Mesenchymal stem cell (in vitro differentiated cells and primary cell): Measurements from ENCODE around the gene UNC5C.

Experiments
- DNase-seq: peaks from one replicate; pipeline ENCODE4 v3.0.0-alpha.2; 2013
- H2AFZ ChIP-seq: one replicate; pipeline ENCODE4 v1.6.1; 2013; ENCODE audit warnings: low read depth, mild to moderate bottlenecking, control low read depth, inconsistent platforms, low read length, moderate library complexity
- H2AK5ac ChIP-seq: 2 replicates; pipeline ENCODE4 v1.6.1; 2013; ENCODE audit warnings: low read length, moderate library complexity, mild to moderate bottlenecking, inconsistent platforms; ENCODE audit not compliant: severe bottlenecking
- H2BK120ac ChIP-seq: one replicate; pipeline ENCODE4 v1.6.1; 2013; ENCODE audit warnings: low read depth, mild to moderate bottlenecking, inconsistent platforms, low read length, moderate library complexity
- H2BK12ac ChIP-seq, 2 experiments: one replicate each; pipeline ENCODE4 v1.6.1; 2013; ENCODE audit warnings: inconsistent platforms in 2 of 2, low read length in 2 of 2, mild to moderate bottlenecking in 2 of 2, moderate library complexity in 2 of 2, control low read depth in 1 of 2
- H2BK15ac ChIP-seq: one replicate; pipeline ENCODE4 v1.6.1; 2013; ENCODE audit warnings: mild to moderate bottlenecking, low read depth, inconsistent platforms; ENCODE audit not compliant: poor library complexity, severe bottlenecking
- H2BK5ac ChIP-seq: 2 replicates; pipeline ENCODE4 v1.6.1; 2013; ENCODE audit warnings: low read depth, mild to moderate bottlenecking, low read length, control low read depth, inconsistent platforms; ENCODE audit not compliant: poor library complexity, severe bottlenecking
- H3K14ac ChIP-seq, 2 experiments: one replicate each; pipeline ENCODE4 v1.6.1; 2013; ENCODE audit warnings: inconsistent platforms in 2 of 2, low read length in 2 of 2, control low read depth in 1 of 2, mild to moderate bottlenecking in 1 of 2, moderate library complexity in 1 of 2
- H3K18ac ChIP-seq, 2 experiments: one replicate each; pipeline ENCODE4 v1.6.1; 2013; ENCODE audit warnings: inconsistent platforms in 2 of 2, low read length in 2 of 2, control low read depth in 1 of 2, low read depth in 1 of 2, mild to moderate bottlenecking in 1 of 2
- H3K23ac ChIP-seq, 2 experiments: one replicate each; pipeline ENCODE4 v1.6.1; 2013; ENCODE audit warnings: inconsistent platforms in 2 of 2, low read length in 2 of 2, mild to moderate bottlenecking in 2 of 2, moderate library complexity in 2 of 2, control low read depth in 1 of 2
- H3K27ac ChIP-seq: 2 replicates; pipeline ENCODE4 v1.5.1; 2013; ENCODE audit warnings: mild to moderate bottlenecking, moderate library complexity, low read length, control low read depth, inconsistent platforms; ENCODE audit not compliant: poor library complexity, severe bottlenecking
- H3K27me3 ChIP-seq, 2 experiments: 2 replicates each; pipeline versions ENCODE4 v1.6.1 to v1.7.0; 2013; ENCODE audit warnings: low read length in 2 of 2, mild to moderate bottlenecking in 2 of 2, moderate library complexity in 2 of 2, control low read depth in 1 of 2, inconsistent platforms in 1 of 2; ENCODE audit not compliant: control insufficient read depth in 1 of 2, insufficient read depth in 1 of 2
- H3K36me3 ChIP-seq, 2 experiments: 2 replicates each; pipeline versions ENCODE4 v1.6.1 to v1.7.0; 2013; ENCODE audit warnings: low read length in 2 of 2, control low read depth in 1 of 2, inconsistent platforms in 1 of 2, low read depth in 1 of 2, mild to moderate bottlenecking in 1 of 2; ENCODE audit not compliant: insufficient read depth in 2 of 2, control insufficient read depth in 1 of 2
- H3K4ac ChIP-seq, 2 experiments: one replicate each; pipeline ENCODE4 v1.6.1; 2013; ENCODE audit warnings: inconsistent platforms in 2 of 2, low read length in 2 of 2, mild to moderate bottlenecking in 2 of 2, moderate library complexity in 2 of 2, control low read depth in 1 of 2, low read depth in 1 of 2
- H3K4me1 ChIP-seq: 2 replicates; pipeline ENCODE4 v1.6.1; 2013; ENCODE audit warnings: low read depth, low read length, control low read depth; ENCODE audit not compliant: control insufficient read depth, insufficient read depth
- H3K4me2 ChIP-seq: 2 replicates; pipeline ENCODE4 v1.6.1; 2013; ENCODE audit warnings: low read length, mild to moderate bottlenecking, inconsistent platforms; ENCODE audit not compliant: poor library complexity, severe bottlenecking
- H3K4me3 ChIP-seq, 2 experiments: 2 replicates each; pipeline versions ENCODE4 v1.5.1 to v1.7.0; 2013; ENCODE audit warnings: low read length in 2 of 2, mild to moderate bottlenecking in 2 of 2, control low read depth in 1 of 2, low read depth in 1 of 2; ENCODE audit not compliant: insufficient read depth in 1 of 2
- H3K79me1 ChIP-seq: replicated peaks from 2 replicates; pipeline ENCODE4 v1.6.1; 2013; ENCODE audit warnings: mild to moderate bottlenecking, control low read depth, low read length, inconsistent platforms; ENCODE audit not compliant: poor library complexity, severe bottlenecking
- H3K9ac ChIP-seq: 2 replicates; pipeline ENCODE4 v1.7.0; 2013; ENCODE audit warnings: mild to moderate bottlenecking, low read length, moderate library complexity
- H3K9me3 ChIP-seq: 2 replicates; pipeline ENCODE4 v1.7.0; 2013; ENCODE audit warnings: mild to moderate bottlenecking, low read length; ENCODE audit not compliant: control insufficient read depth
- H4K8ac ChIP-seq: one replicate; pipeline ENCODE4 v1.6.1; 2013; ENCODE audit warnings: inconsistent platforms, mild to moderate bottlenecking, low read length, moderate library complexity
- H4K91ac ChIP-seq: one replicate; pipeline ENCODE4 v1.6.1; 2013; ENCODE audit warnings: mild to moderate bottlenecking, low read length, inconsistent platforms
- WGBS: methylation state at CpG from one replicate; pipeline ENCODE4 v1.1.7; 2013; ENCODE audit warnings: mixed read lengths; 5-methylcytosine and 5-hydroxymethylcytosine counted together

The UNC5C gene

DNA sequence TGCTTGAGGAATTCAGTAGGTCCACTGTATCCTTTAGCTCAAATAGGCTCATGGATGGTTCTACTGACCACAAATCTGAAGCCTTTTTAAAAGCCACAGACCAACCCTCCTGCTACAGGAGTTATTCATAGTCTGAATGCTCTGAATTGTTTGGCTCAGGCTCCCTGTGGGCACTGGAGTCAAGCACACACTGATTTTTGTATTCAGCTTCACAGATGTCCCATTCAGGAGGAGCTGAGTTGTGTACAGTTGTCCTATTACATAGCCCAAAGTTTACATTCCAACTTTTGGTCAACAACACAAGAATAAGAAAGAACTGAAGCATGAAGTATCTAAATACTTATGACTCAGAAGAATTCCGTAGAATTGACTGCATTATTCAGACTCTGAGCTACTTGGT, 243.9 kb downstream of the UNC5C start:
- no peak overlapping the region for H3K4me2 ChIP-seq

DNA sequence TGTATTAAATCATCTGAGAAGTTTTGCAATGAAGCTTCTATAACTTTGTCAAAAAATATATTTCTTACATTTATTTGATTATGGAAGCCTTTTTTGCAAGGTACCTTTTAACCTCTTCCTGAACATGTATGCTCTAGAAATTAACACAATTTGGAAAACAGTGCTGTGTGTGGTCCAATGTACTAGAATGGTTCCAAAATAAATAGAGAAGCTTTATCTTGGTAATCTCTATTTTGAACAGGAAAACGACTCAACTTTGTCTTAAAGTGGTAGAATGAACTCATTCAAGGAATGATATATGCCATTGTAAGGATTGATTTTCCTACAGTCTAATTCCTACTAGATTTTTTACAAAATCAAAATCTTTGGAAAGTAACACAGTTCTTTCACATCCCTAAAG, 248.5 kb downstream of the UNC5C start:
- no peak overlapping the region for H3K4me2 ChIP-seq
- H3K23ac ChIP-seq: no peak overlapping the region
- WGBS: no CpG with 5 or more reads among the region's 1 CpG
- no peak overlapping the region for H2BK120ac ChIP-seq
- no peaks in the 10 kb centered on the region for H3K36me3 ChIP-seq
- H3K4ac ChIP-seq: no peak overlapping the region
- no peak overlapping the region for H2AFZ ChIP-seq
- H3K9ac ChIP-seq: no peak overlapping the region
- no peak for DNase-seq
- no peak overlapping the region for H3K14ac ChIP-seq
- no peaks in the 10 kb centered on the region for H3K27me3 ChIP-seq
- H3K18ac ChIP-seq: no peak overlapping the region
- no peak overlapping the region for H4K91ac ChIP-seq
- H2BK12ac ChIP-seq: no peak overlapping the region
- H4K8ac ChIP-seq: no peak overlapping the region
- no peak overlapping the region for H2BK15ac ChIP-seq
- H3K27ac ChIP-seq: no peak overlapping the region
- H3K4me1 ChIP-seq: no peaks in the 10 kb centered on the region
- H2BK5ac ChIP-seq: no peak overlapping the region
- H3K9me3 ChIP-seq: peaks cover 8% of the 10 kb centered on the region
- H3K79me1 ChIP-seq: no peaks in the 10 kb centered on the region
- H3K4me3 ChIP-seq: no peak overlapping the region
- no peak overlapping the region for H2AK5ac ChIP-seq

More for the DNA sequence above, 243.9 kb downstream of the UNC5C start:
- Histone ChIP-seq H3K79me1 (no peaks in the 10 kb centered on the region), H3K27ac (peak overlapping the region; percentile 57), H2AK5ac (no peak overlapping the region), H3K36me3 (no peaks in the 10 kb centered on the region), H2BK5ac (no peak overlapping the region), H3K9me3 (no peaks in the 10 kb centered on the region), H3K4me3 (no peak overlapping the region), H3K23ac (no peak overlapping the region), H3K9ac (no peak overlapping the region), H4K91ac (no peak overlapping the region), H3K18ac (no peak overlapping the region), H2BK120ac (no peak overlapping the region), H2AFZ (no peak overlapping the region), H3K4me1 (no peaks in the 10 kb centered on the region), H2BK12ac (no peak overlapping the region), H3K4ac (no peak overlapping the region), H3K14ac (no peak overlapping the region), H2BK15ac (no peak overlapping the region), H4K8ac (no peak overlapping the region), H3K27me3 (no peaks in the 10 kb centered on the region)
- WGBS: no CpG with 5 or more reads among the region's 1 CpG
- DNase-seq: peak; percentile 65

DNA sequence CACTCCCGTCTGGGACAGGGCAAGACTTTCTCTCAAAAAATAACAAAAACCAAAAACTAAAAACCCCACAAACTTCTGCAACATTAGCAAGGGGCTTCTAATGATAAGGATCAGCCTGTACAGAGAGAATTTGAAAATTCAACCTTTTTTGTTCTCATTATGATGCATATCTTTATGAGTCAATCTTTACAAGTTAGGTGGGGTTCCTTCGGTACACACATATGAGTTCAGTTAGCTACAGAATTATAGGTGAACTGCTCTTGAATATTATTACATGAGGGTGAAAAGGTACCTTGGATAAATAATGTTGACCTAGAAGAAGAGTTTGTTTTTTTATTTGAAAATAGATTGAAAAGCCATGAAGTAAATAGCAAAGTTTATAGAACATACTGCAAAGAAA, 252.7 kb downstream of the UNC5C start:
- no peak overlapping the region for H2BK5ac ChIP-seq
- H3K27ac ChIP-seq: no peak overlapping the region
- 100% methylated on average over 2 of the region's 2 CpGs for WGBS
- H2AFZ ChIP-seq: no peak overlapping the region
- no peak overlapping the region for H4K8ac ChIP-seq
- H3K9ac ChIP-seq: no peak overlapping the region
- no peak overlapping the region for H3K23ac ChIP-seq
- no peaks in the 10 kb centered on the region for H3K4me1 ChIP-seq
- H3K18ac ChIP-seq: no peak overlapping the region
- H3K4me2 ChIP-seq: no peak overlapping the region
- no peak for DNase-seq
- H2BK15ac ChIP-seq: no peak overlapping the region
- no peaks in the 10 kb centered on the region for H3K79me1 ChIP-seq
- no peak overlapping the region for H3K4ac ChIP-seq
- H3K4me3 ChIP-seq: no peak overlapping the region
- H4K91ac ChIP-seq: no peak overlapping the region
- peaks cover 8% of the 10 kb centered on the region for H3K9me3 ChIP-seq
- no peak overlapping the region for H2AK5ac ChIP-seq
- no peaks in the 10 kb centered on the region for H3K36me3 ChIP-seq
- no peak overlapping the region for H3K14ac ChIP-seq
- no peaks in the 10 kb centered on the region for H3K27me3 ChIP-seq
- H2BK12ac ChIP-seq: no peak overlapping the region
- no peak overlapping the region for H2BK120ac ChIP-seq

DNA sequence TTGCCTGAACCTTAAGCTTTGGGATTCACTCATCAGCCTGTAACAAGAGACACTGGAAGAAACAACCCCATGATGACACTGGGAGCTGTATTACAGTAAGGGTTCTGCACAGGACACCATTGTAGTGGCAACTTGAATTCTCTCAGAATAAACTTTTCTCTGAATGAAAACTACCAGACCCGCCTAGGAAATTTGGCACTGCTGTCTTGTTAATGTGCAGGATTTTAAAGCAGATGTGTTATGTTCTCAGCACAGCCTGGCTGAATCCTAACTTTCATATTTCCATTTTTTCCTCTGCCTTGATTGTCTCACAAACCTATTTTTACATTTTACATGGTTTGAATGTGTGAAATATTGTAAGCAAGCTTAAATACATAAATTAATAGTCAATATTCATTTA, 253.6 kb downstream of the UNC5C start:
- H2BK15ac ChIP-seq: no peak overlapping the region
- H3K9me3 ChIP-seq: peaks cover 8% of the 10 kb centered on the region
- WGBS: no CpG with 5 or more reads among the region's 1 CpG
- no peak overlapping the region for H4K8ac ChIP-seq
- no peak overlapping the region for H3K18ac ChIP-seq
- no peaks in the 10 kb centered on the region for H3K36me3 ChIP-seq
- no peak overlapping the region for H2BK5ac ChIP-seq
- H3K79me1 ChIP-seq: no peaks in the 10 kb centered on the region
- H3K4me2 ChIP-seq: no peak overlapping the region
- H3K4me3 ChIP-seq: no peak overlapping the region
- H3K27me3 ChIP-seq: no peaks in the 10 kb centered on the region
- no peak overlapping the region for H3K23ac ChIP-seq
- no peaks in the 10 kb centered on the region for H3K4me1 ChIP-seq
- H2BK12ac ChIP-seq: no peak overlapping the region
- no peak overlapping the region for H2BK120ac ChIP-seq
- H4K91ac ChIP-seq: no peak overlapping the region
- no peak for DNase-seq
- no peak overlapping the region for H3K9ac ChIP-seq
- no peak overlapping the region for H3K14ac ChIP-seq
- no peak overlapping the region for H2AK5ac ChIP-seq
- H3K4ac ChIP-seq: no peak overlapping the region
- no peak overlapping the region for H2AFZ ChIP-seq
- no peak overlapping the region for H3K27ac ChIP-seq
